GM19240 (cell line): Measurements from ENCODE around the gene ENO3.

Source experiments
- DNase-seq: peaks from one replicate; pipeline ENCODE4 v3.0.0; 2011; ENCODE audit warnings: low spot score; ENCODE audit not compliant: insufficient read length

ENO3 gene

GRCh38 chr17:4972752-4973151, 21.8 kb downstream of the ENO3 start:
- no peak for DNase-seq

GRCh38 chr17:4973256-4974114, 22.6 kb downstream of the ENO3 start:
- no peak for DNase-seq

GRCh38 chr17:4974115-4974670, 23.3 kb downstream of the ENO3 start:
- DNase-seq: no peak

DNA sequence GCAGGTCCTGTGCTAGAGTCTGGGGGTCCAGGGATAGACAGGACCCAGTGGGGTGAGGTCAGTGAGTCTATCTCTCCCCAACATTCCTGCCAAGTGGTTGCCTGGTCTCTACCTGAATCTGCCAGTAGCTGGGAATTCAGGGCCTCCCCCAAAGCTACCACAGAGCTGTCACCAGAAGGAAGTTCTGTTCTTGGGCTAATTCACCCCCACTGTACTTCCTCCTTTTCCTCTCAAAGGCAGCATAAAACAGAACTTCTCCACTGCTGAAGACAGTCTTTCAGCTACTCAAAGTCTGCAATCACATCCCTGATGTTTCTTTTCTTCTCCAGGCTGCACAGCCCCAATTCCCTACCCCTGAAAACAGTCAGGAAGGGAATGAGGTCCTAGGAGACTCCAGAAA, 27.8 kb downstream of the ENO3 start:
- no peak for DNase-seq

DNA sequence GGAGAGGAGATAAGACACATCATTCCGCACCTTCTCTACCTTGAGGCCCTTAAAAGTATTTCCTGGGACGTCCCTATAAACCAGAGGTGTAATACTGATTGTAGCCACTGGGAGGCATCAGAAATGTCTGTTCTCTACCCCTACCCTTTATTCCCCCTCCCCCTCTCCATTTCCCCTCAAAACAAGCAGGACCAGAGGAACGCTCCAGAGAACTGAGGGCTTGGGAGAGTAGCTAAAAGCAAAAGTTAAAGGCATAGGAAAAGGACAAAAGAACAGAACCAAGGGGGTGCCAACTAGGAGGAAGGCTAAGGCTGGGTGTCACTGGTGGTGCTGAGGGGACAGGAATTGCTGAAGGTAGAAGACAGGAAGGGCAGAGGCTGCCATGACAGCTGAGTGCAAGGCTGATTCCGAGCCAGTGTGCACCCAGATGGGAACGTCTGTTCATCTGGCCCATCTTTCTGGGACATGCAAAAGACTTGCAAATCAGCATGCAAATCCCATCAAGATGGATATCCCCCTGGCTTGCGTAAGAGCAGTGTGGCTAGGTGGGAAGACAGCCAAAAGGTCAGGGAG, 29.8 kb downstream of the ENO3 start:
- DNase-seq: no peak

- DNase-seq: no peak
Measured at GRCh38 chr17:4982305-4982704, 31.4 kb downstream of the ENO3 start.

GRCh38 chr17:4986403-4986802, 35.5 kb downstream of the ENO3 start:
- DNase-seq: no peak

GRCh38 chr17:4986951-4987766, 36.2 kb downstream of the ENO3 start, which contains the start of gene CAMTA2:
CAMTA2 (minus strand) TSS chr17:4987675; CDS start chr17:4986222, 1,453 bp downstream.
- peak; percentile 63 for DNase-seq

DNA sequence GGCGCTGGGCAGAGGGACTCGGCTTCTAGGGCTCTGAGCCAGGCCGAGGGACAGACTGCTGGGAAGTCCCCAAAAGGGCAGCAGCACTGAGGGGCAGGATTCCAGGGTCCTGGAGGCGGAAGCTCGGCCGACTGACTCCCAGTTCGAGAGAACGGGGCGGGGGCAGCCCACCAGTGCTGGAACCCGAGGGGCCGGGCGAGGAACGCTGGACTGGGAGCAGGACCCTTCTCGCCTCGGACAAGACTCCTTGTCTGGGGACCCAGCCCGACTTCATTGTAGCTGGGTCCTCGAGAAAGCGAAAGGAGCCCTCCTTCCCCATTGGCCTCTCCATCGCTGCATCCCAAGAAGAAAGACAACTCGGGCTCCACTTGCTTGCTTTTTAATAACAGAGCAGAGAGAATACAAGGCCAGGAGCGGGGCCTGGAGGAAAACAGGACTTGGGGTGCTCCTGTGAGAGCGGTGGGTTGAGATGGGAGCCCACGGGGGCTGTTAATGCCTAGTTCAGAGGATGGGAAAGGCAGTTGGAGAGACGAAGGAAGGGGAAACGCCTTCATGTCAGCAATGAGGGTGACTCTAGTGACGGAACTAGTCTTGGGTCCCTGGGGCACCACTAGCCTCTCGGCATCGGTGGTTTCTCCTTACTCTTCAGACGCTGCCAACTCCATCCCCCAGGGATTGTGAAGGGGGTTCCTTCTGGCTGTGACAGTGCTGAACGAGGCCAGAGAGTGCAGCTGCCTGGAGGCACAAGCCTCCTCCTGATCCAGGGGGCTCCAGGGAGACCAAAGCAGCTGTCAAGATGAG, 37.0 kb downstream of the ENO3 start:
- no peak for DNase-seq

- no peak for DNase-seq
Measured at GRCh38 chr17:4994081-4994595, 43.2 kb downstream of the ENO3 start.

GRCh38 chr17:4997302-4998026, 46.5 kb downstream of the ENO3 start, which contains the start of the genes INCA1 and KIF1C:
INCA1 (minus strand) TSS chr17:4997522; CDS start chr17:4994437, 3,085 bp downstream.
KIF1C (plus strand) TSS chr17:4997950; CDS start chr17:5000247, 2,297 bp downstream.
- peak; percentile 87 for DNase-seq

DNA sequence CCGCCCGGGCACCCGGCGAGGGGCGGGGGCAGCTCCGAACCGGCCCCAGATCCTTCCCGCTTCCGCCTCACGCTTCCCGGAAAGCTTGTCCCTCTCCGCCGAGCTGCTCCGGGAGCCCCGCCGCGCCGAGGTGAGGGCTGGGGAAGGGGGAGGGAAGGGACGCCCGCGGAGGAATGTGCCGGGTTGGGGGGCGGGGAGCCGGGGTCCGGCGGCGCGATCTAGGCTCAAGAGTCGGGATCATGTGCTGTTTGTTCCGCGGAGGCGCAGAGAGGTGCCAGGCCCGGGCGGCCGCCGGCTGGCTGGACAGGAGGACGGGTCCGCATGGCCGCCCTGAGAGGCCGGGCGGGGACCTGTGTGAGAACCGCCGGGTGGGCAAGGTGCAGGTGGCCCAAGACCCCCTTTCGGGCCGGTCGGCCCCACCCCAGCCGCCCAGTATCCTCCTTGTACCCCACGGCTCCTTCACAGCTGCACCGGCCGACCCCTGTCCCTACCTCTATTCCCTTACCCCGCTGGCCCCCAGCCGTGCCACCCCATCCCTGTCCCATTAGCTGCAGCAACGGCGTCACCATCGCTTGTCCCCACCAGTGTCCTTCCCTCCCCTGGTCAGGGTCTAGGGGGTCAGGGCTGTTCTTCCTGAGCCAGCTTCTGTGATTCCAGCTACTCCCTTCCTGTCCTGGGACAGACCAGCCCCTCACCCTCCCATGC, 47.3 kb downstream of the ENO3 start:
- no peak for DNase-seq

- DNase-seq: no peak
Measured at GRCh38 chr17:4998732-4999429, 48.0 kb downstream of the ENO3 start.

- no peak for DNase-seq
Measured at GRCh38 chr17:4999430-5000093, 48.6 kb downstream of the ENO3 start.

GRCh38 chr17:5000237-5000639, 49.3 kb downstream of the ENO3 start:
- DNase-seq: no peak

DNA sequence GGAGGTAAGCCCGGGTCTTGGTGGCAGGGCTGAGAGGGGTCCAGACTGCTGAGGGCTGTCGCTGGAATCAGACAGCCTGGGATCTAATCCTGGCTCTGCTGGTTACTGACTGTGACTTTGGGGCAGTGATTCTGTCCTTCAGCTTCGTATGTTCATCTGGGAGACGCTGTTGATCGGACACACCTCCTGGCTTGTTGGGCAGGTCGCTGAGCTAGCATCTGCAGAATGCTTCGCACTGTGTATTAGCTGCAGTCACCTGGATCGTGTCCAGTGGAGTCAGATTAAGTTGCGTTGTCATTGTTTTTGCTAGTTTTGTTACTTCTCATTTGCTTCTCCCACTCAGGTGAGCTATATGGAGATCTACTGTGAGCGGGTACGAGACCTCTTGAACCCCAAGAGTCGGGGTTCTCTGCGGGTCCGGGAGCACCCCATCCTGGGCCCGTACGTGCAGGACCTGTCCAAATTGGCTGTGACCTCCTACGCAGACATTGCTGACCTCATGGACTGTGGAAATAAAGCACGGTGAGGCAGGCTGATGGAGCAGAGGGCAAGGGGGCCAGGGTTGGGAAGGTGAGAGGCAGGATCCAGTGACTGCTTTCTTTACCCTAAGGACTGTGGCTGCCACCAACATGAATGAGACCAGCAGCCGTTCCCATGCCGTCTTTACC, 51.3 kb downstream of the ENO3 start:
- DNase-seq: no peak

DNA sequence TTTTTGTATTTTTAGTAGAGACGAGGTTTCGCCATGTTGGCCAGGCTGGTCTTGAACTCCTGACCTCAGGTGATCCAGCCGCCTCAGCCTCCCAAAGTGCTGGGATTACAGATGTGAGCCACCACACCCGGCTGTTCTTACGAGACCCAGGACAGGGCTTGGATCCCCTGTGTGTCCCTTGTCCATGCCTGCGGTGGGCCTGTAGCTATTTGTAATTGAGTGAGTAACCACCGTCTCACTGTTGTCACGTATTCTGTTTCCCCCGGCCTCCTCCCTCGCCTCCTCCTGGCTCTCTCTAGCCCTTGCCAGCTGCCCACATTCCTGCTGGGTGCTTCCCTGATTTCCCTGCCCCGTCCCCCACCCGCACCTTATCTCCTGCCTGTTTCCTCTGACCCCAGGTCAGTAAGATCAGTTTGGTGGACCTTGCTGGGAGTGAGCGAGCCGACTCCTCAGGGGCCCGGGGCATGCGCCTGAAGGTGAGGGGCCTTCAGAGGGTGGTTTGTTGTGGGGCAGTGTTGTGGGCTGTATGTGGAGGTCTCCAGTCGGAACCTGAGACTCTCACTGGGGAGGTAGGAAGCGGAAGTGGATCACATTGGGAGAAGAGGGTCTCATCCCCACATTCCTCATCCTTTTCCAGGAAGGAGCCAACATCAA, 52.4 kb downstream of the ENO3 start:
- DNase-seq: no peak
